GM19035 (cell line): ENCODE measurements around the gene DNAJB7.
"Not testable (repeated sequence)": the region's sequence is repeated elsewhere in the genome, so short reads cannot be mapped to it uniquely, and the experiment has no call there.

Source experiments
- ATAC-seq: cut with Tn5 transposase; IDR thresholded peaks from one replicate; pipeline ENCODE4 v1.9.1; 2021; ENCODE audit not compliant: unreplicated experiment

DNAJB7 gene

GRCh38 chr22:40845816-40846215 lies 16.1 kb downstream of the DNAJB7 start:
- ATAC-seq, result not testable (repeated sequence)

- ATAC-seq, result no peak
Measured at GRCh38 chr22:40844951-40845350, 17.0 kb downstream of the DNAJB7 start.

GRCh38 chr22:40838486-40838885 lies 23.4 kb downstream of the DNAJB7 start:
- ATAC-seq, result no peak

DNA sequence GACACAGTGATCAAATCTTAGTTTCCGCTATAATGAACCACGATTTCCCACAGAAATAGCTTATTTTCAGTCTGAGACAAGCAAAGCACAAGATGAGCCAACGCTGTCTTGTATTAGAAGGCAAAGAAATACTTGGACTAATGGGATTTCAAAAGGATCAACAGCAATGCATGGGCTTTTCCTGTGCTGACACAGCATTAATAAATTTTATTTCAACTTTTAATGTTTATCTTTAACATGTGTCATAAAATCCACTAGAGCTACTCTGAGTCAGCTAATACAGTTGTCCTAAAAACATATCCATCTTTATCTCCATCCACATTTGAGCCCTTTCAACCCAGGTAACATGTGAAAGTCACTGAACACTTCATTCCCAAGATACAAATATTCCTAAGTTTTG lies 27.3 kb downstream of the DNAJB7 start:
- no peak for ATAC-seq

DNA sequence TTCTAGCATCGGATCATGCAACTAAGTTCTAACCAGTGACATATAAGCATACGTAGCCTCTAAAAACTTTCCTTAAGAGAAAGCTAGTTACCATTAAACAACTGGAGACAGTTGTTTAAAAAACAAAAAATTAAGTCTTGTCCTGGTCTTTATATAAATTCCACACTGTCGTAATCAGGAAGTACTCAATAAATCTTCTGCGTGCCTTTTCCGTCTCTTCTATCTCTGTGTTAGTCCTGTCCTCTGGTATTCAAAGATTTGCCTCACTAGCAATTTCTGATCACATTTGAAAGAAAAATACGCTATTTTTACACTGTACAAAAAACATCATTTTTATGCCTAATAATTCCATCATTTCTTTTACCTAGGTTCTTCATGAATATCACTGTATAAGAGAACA lies 32.8 kb downstream of the DNAJB7 start:
- no peak for ATAC-seq

DNA sequence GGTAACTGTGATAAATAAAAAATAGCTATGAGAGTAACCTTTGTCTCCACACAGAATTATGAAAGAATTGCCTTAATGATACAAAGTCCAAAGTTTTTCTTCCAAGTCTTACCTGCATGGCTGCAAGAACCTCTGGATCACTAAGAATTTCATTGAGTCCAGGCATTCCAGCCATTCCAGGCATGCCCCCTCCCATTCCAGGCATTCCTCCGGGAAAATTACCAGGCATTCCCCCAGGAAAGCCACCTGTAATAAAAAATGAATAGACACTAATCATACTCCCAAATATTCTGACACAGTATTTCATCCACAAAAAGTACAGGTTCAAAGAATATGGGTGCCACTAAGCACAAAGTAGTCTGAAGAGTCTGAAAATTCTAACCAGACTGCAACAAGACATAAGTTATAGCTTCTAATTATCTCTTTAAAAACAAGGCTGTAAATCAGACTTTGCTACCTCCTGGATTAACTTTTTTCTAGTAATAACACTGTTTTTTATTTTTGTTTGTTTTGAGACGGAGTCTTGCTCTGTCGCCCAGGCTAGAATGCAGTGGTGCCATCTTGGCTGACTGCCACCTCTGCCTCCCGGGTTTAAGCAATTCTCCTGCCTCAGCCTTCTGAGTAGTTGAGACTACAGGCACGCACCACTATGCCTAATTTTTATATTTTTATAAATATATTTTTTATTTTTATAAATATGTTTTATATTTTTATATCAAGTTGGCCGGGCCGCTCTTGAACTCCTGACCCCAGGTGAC lies 34.8 kb downstream of the DNAJB7 start:
- no peak for ATAC-seq

DNA sequence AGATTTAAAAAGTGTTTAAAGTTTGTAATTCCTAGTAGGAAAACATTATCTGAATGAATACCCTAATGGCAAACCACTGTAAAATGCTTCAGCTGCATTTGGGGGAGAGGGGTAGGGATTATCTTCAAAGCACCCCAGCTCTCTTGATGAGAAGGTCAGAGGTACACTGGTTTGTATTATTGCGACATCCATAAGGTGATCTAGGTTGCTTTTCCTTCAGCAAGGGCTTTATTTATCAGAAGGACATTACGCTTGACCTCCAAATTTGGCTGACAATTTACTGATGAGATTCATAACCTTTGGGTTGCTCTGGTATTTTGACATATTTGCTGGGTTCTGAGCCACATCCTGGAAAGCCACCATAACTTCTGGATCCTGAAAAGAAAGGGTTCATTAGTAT lies 35.6 kb downstream of the DNAJB7 start:
- not testable (repeated sequence) for ATAC-seq

GRCh38 chr22:40823426-40823825 lies 38.5 kb downstream of the DNAJB7 start:
- ATAC-seq, result no peak

DNA sequence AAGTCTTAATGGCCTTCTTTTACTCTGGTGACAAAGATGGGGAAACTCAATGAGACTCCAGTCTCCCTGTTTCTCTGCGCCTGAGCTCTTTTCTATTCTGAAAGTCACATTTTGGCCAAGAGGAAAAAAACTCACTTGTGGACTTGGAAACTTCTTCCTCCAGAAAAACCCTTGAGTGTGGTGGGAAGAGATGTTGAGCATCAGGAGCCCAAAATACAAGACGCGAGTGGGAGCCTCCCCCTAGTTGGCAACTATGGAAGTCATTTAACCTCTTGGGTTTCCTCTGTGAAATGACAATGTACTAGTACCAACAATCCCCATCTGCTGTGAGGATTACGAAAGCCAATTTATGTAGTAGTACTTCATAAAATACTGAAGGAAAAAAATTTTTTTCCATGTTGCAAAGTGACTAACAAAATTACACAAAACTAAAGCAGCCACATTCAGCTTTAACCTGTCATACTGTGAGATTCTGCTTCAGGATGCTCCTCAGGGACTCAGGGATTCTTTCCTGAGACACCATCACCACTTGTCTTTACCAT lies 42.2 kb downstream of the DNAJB7 start:
- ATAC-seq, result no peak

GRCh38 chr22:40818747-40819598 lies 42.9 kb downstream of the DNAJB7 start, which contains the start of gene SLC25A17:
Gene SLC25A17, minus strand, starts transcription at chr22:40819346. Its CDS starts 98 bp downstream, at chr22:40819248.
- ATAC-seq, result peak; percentile 76

DNA sequence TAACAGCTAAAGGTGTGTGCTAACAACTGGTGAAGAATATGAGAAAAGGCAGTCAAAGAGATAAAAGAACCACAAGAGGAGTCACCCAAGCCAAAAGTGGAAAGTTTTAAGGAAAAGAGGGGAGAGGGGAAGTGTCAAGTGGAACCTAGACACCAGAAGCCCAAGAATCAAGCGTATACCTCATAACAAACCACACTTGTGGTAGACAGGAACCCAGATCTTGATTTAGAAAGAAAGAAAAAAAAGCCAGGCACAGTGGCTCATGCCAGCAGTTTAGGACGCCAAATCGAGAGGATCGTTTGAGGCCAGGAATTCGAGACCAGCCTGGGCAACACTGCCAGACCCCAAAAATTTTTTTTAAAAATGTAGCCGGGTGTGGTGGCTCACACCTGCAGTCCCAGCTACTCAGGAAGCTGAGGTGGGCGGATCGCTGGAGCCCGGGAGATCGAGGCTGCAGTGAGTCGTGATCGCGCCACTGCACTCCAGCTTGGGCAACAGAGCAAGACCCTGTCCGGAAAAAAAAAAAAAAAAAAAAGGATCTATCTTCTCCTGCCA lies 43.6 kb downstream of the DNAJB7 start:
- no peak for ATAC-seq

GRCh38 chr22:40817737-40818136 lies 44.2 kb downstream of the DNAJB7 start:
- no peak for ATAC-seq

DNA sequence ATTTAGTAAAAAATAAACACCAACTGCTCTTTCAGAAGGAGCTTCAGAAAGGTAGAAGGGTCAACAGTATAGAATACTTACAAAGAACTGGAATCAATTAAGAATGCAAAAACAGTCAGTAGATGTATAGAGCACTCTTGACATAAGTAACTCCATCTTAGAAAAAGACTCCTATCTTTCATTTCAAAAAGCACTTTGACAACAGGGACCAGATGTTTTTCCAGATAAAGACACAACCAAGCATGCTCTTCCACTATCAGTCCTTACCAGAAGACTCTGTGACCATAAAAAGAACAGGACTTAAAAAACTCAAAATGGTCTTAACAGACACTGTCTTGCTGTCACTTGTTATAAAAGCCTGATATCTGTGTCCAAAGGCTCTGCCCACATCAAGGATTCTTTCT lies 48.0 kb downstream of the DNAJB7 start:
- no peak for ATAC-seq
